ENCODE measurements around the gene A3GALT2. TPM values are rescaled to one million over a fixed set of nuclear protein-coding genes. Genes with fewer than 3 reads are reported as not detected.

The A3GALT2 gene
- polyA plus RNA-seq, 1 donor from 2014 or later = 0.35 TPM

DNA sequence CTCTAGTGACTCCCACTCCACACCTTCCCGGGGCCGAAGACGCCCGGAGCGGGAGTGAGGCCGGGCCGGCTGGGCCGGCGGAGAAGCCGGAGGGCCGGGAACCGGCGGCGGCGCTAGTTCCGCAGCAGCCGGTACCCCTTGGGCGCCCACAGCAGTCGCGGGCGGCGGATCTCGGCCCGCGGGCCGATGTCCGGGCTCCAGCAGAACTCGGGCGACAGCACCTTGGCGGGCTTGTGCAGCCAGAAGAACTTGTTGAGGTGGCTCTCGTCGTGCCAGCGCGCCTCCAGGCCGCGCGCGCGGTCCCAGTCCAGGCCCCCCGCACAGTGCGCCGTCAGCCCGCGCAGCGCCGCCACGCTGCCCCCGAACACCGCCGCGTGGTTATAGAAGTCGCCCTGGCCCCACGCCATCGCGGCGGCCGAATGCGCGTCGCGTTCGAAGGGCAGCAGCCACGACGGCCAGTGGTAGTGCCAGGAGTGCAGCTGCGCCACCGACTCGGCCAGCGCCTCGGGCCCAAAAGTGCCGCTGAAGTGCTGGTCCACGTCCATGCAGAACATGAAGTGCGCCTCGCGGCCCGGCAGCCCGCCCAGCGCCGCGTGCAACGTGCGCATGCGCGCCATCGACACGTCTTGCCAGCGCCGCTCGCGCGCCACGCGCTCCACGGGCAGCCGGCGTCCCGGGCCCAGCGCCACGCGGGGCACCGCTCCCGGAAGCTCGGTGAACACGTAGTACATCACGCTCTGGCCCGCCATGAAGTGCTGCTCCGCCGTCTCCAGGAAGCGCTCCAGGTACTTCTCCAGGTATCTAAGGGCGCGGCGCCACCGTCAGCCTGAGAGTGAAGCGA lies 14.0 kb downstream of the A3GALT2 start:
- TF ChIP-seq MXI1 (conservative IDR thresholded peaks at IDR 0.05; ENCODE audit: poor library complexity, severe bottlenecking) (no peak), TAF1 (IDR thresholded peaks at IDR 0.05; ENCODE audit: low read depth) (no peak), RAD21 (conservative IDR thresholded peaks at IDR 0.05) (no peak), CTCF (IDR thresholded peaks at IDR 0.05; ENCODE audit: poor library complexity, severe bottlenecking) (no peak), POLR2AphosphoS5 (IDR thresholded peaks at IDR 0.05) (no peak), EP300 (conservative IDR thresholded peaks at IDR 0.05; ENCODE audit: poor library complexity, severe bottlenecking) (no peak), SMC3 (conservative IDR thresholded peaks at IDR 0.05; ENCODE audit: poor library complexity) (no peak), EZH2 (IDR thresholded peaks at IDR 0.05; ENCODE audit: borderline replicate concordance, insufficient read depth, low read length, poor library complexity, severe bottlenecking) (no peak), REST (IDR thresholded peaks at IDR 0.05; ENCODE audit: borderline replicate concordance) (no peak)
- Histone ChIP-seq H3K9me2 (ENCODE audit: insufficient read depth, low read length) (no peaks in the 10 kb centered on the region), H2AFZ (ENCODE audit: low read depth, low read length) (no peak overlapping the region), H3K4me2 (ENCODE audit: low read length) (no peak overlapping the region), H3K27ac (ENCODE audit: low read length) (no peak overlapping the region), H3F3A (ENCODE audit: insufficient read depth, low read length, poor library complexity, severe bottlenecking) (no peaks in the 10 kb centered on the region), H4K20me1 (ENCODE audit: insufficient read depth) (no peaks in the 10 kb centered on the region), H3K27me3 (ENCODE audit: insufficient read depth, low read depth, low read length) (no peaks in the 10 kb centered on the region), H3K9ac (ENCODE audit: low read length) (no peak overlapping the region), H3K4me3 (ENCODE audit: low read length) (no peak overlapping the region), H3K79me2 (replicated peaks; ENCODE audit: insufficient read depth, low read length) (no peaks in the 10 kb centered on the region), H3K36me3 (ENCODE audit: insufficient read depth, low read length) (no peaks in the 10 kb centered on the region), H3K9me3 (ENCODE audit: low read length) (no peaks in the 10 kb centered on the region)

- Histone ChIP-seq H3K4me3 (ENCODE audit: low read length) (no peak overlapping the region), H4K20me1 (ENCODE audit: insufficient read depth) (no peaks in the 10 kb centered on the region), H3K9me3 (ENCODE audit: low read length) (no peaks in the 10 kb centered on the region), H3F3A (ENCODE audit: insufficient read depth, low read length, poor library complexity, severe bottlenecking) (no peaks in the 10 kb centered on the region), H2AFZ (ENCODE audit: low read depth, low read length) (no peak overlapping the region), H3K36me3 (ENCODE audit: insufficient read depth, low read length) (no peaks in the 10 kb centered on the region), H3K79me2 (replicated peaks; ENCODE audit: insufficient read depth, low read length) (no peaks in the 10 kb centered on the region), H3K27ac (ENCODE audit: low read length) (no peak overlapping the region), H3K9me2 (ENCODE audit: insufficient read depth, low read length) (no peaks in the 10 kb centered on the region), H3K27me3 (ENCODE audit: insufficient read depth, low read depth, low read length) (no peaks in the 10 kb centered on the region), H3K4me2 (ENCODE audit: low read length) (no peak overlapping the region), H3K9ac (ENCODE audit: low read length) (no peak overlapping the region)
- TF ChIP-seq CTCF (IDR thresholded peaks at IDR 0.05; ENCODE audit: poor library complexity, severe bottlenecking) (no peak), RAD21 (conservative IDR thresholded peaks at IDR 0.05) (no peak), TAF1 (IDR thresholded peaks at IDR 0.05; ENCODE audit: low read depth) (no peak), SMC3 (conservative IDR thresholded peaks at IDR 0.05; ENCODE audit: poor library complexity) (no peak)
These were observed 14.9 kb downstream of the A3GALT2 start for GRCh38 chr1:33305816-33306652.
